Duodenal mucosa (tissue), 2 donors: Measurements from ENCODE around the gene PASK.

ENCODE experiments used
- H3K27ac ChIP-seq: one replicate; pipeline ENCODE4 v1.7.0; 2013; ENCODE audit warnings: low read depth, low read length
- H3K27me3 ChIP-seq, 2 donors: one replicate each; pipeline ENCODE4 v1.7.0; 2013; ENCODE audit warnings: low read length in 2 of 2, control low read depth in 1 of 2; ENCODE audit not compliant: insufficient read depth in 2 of 2, control insufficient read depth in 1 of 2
- H3K36me3 ChIP-seq, 2 donors: one replicate each; pipeline ENCODE4 v1.7.0; 2013; ENCODE audit warnings: low read length in 2 of 2, control low read depth in 1 of 2; ENCODE audit not compliant: insufficient read depth in 2 of 2, control insufficient read depth in 1 of 2
- H3K4me1 ChIP-seq, 2 donors: one replicate each; pipeline ENCODE4 v1.7.0; 2013; ENCODE audit warnings: low read length in 2 of 2, control low read depth in 1 of 2; ENCODE audit not compliant: insufficient read depth in 2 of 2, control insufficient read depth in 1 of 2
- H3K4me3 ChIP-seq, 2 donors: one replicate each; pipeline ENCODE4 v1.7.0; 2013; ENCODE audit warnings: low read length in 2 of 2, low read depth in 1 of 2
- H3K9ac ChIP-seq, 2 donors: one replicate each; pipeline ENCODE4 v1.7.0; 2013; ENCODE audit warnings: low read length in 2 of 2, low read depth in 1 of 2
- H3K9me3 ChIP-seq, 2 donors: one replicate each; pipeline ENCODE4 v1.7.0; 2013; ENCODE audit warnings: low read length in 2 of 2, control low read depth in 1 of 2; ENCODE audit not compliant: control insufficient read depth in 1 of 2

The PASK gene

GRCh38 chr2:241149925-241150659 is 820 bp upstream of the PASK start, which contains the start of gene PPP1R7:
Gene PPP1R7, plus strand, starts transcription at chr2:241150467. Its CDS starts 29 bp downstream, at chr2:241150496.
- no peaks in the 10 kb centered on the region for H3K9me3 ChIP-seq

GRCh38 chr2:241149675-241149924 is 328 bp upstream of the PASK start:
- no peaks in the 10 kb centered on the region for H3K9me3 ChIP-seq
- H3K27ac ChIP-seq: no peak overlapping the region
- H3K4me1 ChIP-seq: peaks cover 16 to 28% of the 10 kb centered on the region in 2 donors
- peak overlapping the region; percentile 74 to 77 for H3K9ac ChIP-seq
- H3K36me3 ChIP-seq: peaks cover 0 to 15% of the 10 kb centered on the region in 2 donors
- no peaks in the 10 kb centered on the region for H3K27me3 ChIP-seq
- peak overlapping the region; percentile 90 to 97 for H3K4me3 ChIP-seq

More at GRCh38 chr2:241149925-241150659, 820 bp upstream of the PASK start, which contains the start of gene PPP1R7:
- peaks cover 4 to 20% of the 10 kb centered on the region in 2 donors for H3K36me3 ChIP-seq
- peak within 1 kb of the TSS; percentile 32 for H3K27ac ChIP-seq
- peak within 1 kb of the TSS; percentile 90 to 97 for H3K4me3 ChIP-seq
- no peaks in the 10 kb centered on the region for H3K27me3 ChIP-seq
- H3K4me1 ChIP-seq: peaks cover 16 to 28% of the 10 kb centered on the region in 2 donors
- peak within 1 kb of the TSS; percentile 74 to 77 for H3K9ac ChIP-seq

- H3K9ac ChIP-seq: peak overlapping the region in 1 of 2 donors; percentile 77
- H3K36me3 ChIP-seq: peaks cover 0 to 6% of the 10 kb centered on the region in 2 donors
- peaks cover 16 to 28% of the 10 kb centered on the region in 2 donors for H3K4me1 ChIP-seq
- no peaks in the 10 kb centered on the region for H3K9me3 ChIP-seq
- H3K27ac ChIP-seq: no peak overlapping the region
- H3K4me3 ChIP-seq: peak overlapping the region; percentile 90 to 97
- H3K27me3 ChIP-seq: no peaks in the 10 kb centered on the region
Observed at GRCh38 chr2:241148239-241148638, 1.0 kb downstream of the PASK start.

- H3K9ac ChIP-seq: no peak overlapping the region
- peaks cover 0 to 4% of the 10 kb centered on the region in 2 donors for H3K36me3 ChIP-seq
- no peaks in the 10 kb centered on the region for H3K27me3 ChIP-seq
- no peak overlapping the region for H3K27ac ChIP-seq
- H3K4me3 ChIP-seq: no peak overlapping the region
- peaks cover 16 to 28% of the 10 kb centered on the region in 2 donors for H3K4me1 ChIP-seq
- H3K9me3 ChIP-seq: no peaks in the 10 kb centered on the region
Observed at GRCh38 chr2:241147336-241147735, 1.9 kb downstream of the PASK start.

- Histone ChIP-seq H3K4me1 (peaks cover 13 to 21% of the 10 kb centered on the region in 2 donors), H3K9me3 (no peaks in the 10 kb centered on the region), H3K4me3 (no peak overlapping the region), H3K27me3 (no peaks in the 10 kb centered on the region), H3K27ac (no peak overlapping the region), H3K36me3 (no peaks in the 10 kb centered on the region), H3K9ac (no peak overlapping the region)
Observed at GRCh38 chr2:241146286-241146685, 3.0 kb downstream of the PASK start.

DNA sequence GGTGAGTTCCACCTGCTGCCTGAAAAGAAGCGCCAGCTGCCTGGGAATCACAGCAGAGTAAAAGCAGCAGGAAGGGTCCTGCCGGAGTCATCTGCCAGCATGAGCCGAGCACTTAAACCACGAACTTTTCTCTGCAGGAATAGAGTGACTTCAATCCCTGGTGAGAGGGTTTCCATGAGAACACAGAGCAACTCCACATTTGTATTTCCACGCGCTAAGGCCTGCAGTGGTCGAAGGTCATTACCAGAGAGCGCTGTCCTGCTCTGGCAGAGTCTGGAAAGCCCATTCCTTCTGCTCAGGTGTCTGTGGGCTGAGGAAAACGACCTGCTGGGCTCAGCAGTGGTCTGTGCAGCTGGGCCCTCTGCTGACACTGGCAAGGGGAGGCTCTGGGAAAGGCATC is 6.7 kb downstream of the PASK start:
- peaks cover 5 to 16% of the 10 kb centered on the region in 2 donors for H3K36me3 ChIP-seq
- H3K27me3 ChIP-seq: no peaks in the 10 kb centered on the region
- no peaks in the 10 kb centered on the region for H3K4me1 ChIP-seq
- H3K9ac ChIP-seq: no peak overlapping the region
- no peak overlapping the region for H3K27ac ChIP-seq
- no peak overlapping the region for H3K4me3 ChIP-seq
- no peaks in the 10 kb centered on the region for H3K9me3 ChIP-seq

GRCh38 chr2:241142063-241142462 is 7.2 kb downstream of the PASK start:
- Histone ChIP-seq H3K27ac (no peak overlapping the region), H3K9me3 (no peaks in the 10 kb centered on the region), H3K4me3 (no peak overlapping the region), H3K9ac (no peak overlapping the region), H3K4me1 (no peaks in the 10 kb centered on the region), H3K27me3 (no peaks in the 10 kb centered on the region), H3K36me3 (peaks cover 5 to 21% of the 10 kb centered on the region in 2 donors)

GRCh38 chr2:241141214-241141770 is 8.0 kb downstream of the PASK start:
- Histone ChIP-seq H3K4me3 (no peak overlapping the region), H3K4me1 (peaks cover 0 to 1% of the 10 kb centered on the region in 2 donors), H3K36me3 (peaks cover 5 to 27% of the 10 kb centered on the region in 2 donors), H3K9me3 (no peaks in the 10 kb centered on the region), H3K27me3 (no peaks in the 10 kb centered on the region), H3K9ac (no peak overlapping the region), H3K27ac (no peak overlapping the region)

GRCh38 chr2:241140445-241140840 is 8.8 kb downstream of the PASK start:
- Histone ChIP-seq H3K27ac (no peak overlapping the region), H3K4me3 (no peak overlapping the region), H3K4me1 (peaks cover 5 to 7% of the 10 kb centered on the region in 2 donors), H3K9ac (no peak overlapping the region), H3K36me3 (peaks cover 5 to 29% of the 10 kb centered on the region in 2 donors), H3K9me3 (no peaks in the 10 kb centered on the region), H3K27me3 (no peaks in the 10 kb centered on the region)

GRCh38 chr2:241139531-241140444 is 9.5 kb downstream of the PASK start:
- no peak overlapping the region for H3K27ac ChIP-seq
- H3K9ac ChIP-seq: no peak overlapping the region
- H3K9me3 ChIP-seq: no peaks in the 10 kb centered on the region
- H3K27me3 ChIP-seq: no peaks in the 10 kb centered on the region
- no peak overlapping the region for H3K4me3 ChIP-seq
- peaks cover 5 to 10% of the 10 kb centered on the region in 2 donors for H3K4me1 ChIP-seq
- peaks cover 5 to 33% of the 10 kb centered on the region in 2 donors for H3K36me3 ChIP-seq
